GM12864 (cell line): ENCODE results near the gene AGK.

ENCODE experiments used
- DNase-seq: peaks from one replicate; pipeline ENCODE4 v3.0.0-alpha.2; 2011; ENCODE audit warnings: low read depth
- H3K4me3 ChIP-seq: 2 replicates; pipeline ENCODE4 v1.5.1; 2011; ENCODE audit warnings: mild to moderate bottlenecking, low read depth, low read length, control low read depth
- TF ChIP-seq, protein P1 (sequence below): IDR thresholded peaks from 2 replicates; pipeline ENCODE4 v1.5.1; 2011; ENCODE audit warnings: low read depth, mild to moderate bottlenecking, moderate library complexity, low read length, control low read depth, inconsistent platforms; ENCODE audit errors: missing control alignments

The AGK gene

DNA sequence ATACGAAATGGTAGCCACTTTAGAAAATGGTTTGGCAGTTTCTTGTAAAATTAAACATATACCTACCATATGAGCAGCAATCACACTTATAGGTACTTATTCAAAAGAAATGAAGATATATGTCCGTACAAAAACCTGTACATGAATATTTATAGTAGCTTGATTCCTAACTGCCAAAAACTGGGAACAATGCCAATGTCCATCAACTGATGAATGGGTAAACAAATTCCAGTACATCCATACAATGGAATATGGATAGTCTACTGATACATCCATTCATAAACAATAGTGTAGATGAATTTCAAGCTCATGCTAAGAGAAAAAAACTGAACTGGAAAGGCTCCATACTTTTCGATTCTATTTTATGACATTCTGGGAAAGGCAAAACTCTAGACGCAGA lies 68.5 kb downstream of the AGK start:
- TF ChIP-seq, protein P1, sequence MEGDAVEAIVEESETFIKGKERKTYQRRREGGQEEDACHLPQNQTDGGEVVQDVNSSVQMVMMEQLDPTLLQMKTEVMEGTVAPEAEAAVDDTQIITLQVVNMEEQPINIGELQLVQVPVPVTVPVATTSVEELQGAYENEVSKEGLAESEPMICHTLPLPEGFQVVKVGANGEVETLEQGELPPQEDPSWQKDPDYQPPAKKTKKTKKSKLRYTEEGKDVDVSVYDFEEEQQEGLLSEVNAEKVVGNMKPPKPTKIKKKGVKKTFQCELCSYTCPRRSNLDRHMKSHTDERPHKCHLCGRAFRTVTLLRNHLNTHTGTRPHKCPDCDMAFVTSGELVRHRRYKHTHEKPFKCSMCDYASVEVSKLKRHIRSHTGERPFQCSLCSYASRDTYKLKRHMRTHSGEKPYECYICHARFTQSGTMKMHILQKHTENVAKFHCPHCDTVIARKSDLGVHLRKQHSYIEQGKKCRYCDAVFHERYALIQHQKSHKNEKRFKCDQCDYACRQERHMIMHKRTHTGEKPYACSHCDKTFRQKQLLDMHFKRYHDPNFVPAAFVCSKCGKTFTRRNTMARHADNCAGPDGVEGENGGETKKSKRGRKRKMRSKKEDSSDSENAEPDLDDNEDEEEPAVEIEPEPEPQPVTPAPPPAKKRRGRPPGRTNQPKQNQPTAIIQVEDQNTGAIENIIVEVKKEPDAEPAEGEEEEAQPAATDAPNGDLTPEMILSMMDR: no peak
- no peak overlapping the region for H3K4me3 ChIP-seq
- no peak for DNase-seq

DNA sequence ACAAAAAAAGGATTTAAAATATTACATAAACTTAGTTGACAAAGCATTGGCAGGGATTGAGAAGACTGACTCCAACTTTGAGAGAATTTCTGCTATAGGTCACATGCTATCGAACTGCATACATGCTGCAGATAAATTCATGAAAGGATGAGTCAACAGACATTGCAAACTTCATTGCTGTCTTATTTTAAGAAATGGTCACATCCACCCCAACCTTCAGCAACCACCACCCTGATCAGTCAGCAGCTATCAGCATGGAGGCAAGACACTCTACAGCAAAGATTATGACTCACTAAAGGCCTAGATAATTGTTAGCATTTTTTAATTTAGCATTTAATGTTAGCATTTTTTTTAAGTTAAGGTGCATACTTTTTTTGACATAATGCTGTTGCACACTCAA lies 73.6 kb downstream of the AGK start:
- TF ChIP-seq, protein P1: no peak
- DNase-seq: no peak
- H3K4me3 ChIP-seq: no peak overlapping the region

DNA sequence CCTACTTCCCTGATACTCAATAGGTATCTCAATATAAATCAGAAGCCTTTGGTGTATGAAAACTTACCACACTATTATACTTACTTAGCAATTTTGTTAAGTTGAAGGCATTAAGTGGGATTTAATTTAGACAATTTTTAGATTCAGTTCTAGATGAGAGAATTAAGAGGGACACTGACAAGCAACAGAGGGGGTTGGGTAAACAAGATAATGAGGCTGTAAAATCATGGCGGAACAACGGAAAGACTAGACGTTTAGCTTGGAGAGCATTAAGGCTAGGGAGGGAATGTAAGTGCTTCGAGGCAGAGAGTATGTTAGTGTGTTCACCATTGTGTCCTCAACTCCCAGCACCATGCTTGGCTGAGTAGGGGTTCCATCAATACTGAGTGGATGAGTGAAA lies 79.4 kb downstream of the AGK start:
- DNase-seq: no peak
- TF ChIP-seq, protein P1: no peak
- H3K4me3 ChIP-seq: no peak overlapping the region

DNA sequence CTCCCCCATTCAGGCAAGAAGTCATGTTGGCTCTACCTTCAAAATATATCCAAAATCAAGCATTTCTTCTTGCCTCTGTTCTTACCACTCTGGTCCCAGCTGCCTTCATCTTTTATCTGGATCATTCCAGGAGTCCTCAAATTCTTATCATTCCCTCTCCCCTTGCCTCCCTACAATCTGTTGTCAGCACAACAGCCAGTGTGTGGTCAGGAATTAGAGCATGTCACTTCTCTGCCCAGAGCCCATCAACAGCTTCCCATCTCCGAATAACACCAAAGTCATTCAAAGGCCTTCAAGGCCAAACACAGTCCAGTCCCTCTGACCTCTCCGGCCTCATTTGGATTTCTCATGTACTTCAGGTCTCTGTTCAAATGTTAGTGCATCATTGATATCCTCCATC lies 80.3 kb downstream of the AGK start:
- H3K4me3 ChIP-seq: no peak overlapping the region
- no peak for DNase-seq
- TF ChIP-seq, protein P1: no peak

DNA sequence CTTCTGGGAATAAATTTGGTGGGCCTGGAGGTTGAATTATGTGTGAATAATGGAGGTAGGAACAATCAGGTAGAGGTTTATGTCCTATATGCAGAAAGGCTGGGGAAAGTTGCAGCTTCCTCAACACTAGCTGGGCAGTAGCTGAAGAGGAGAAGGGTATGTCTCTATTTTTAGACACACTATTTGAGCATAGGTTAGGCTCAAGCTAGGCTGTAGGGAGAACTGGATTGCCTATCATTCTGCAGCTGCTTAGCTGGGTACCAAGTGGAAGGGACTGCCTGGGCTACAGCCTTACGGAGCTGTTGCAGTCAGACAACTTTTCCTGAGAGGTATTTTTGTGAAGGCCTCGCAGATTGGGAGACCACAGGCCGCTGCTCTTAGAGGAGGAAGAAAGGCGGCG lies 82.9 kb downstream of the AGK start:
- TF ChIP-seq, protein P1: no peak
- no peak overlapping the region for H3K4me3 ChIP-seq
- no peak for DNase-seq

DNA sequence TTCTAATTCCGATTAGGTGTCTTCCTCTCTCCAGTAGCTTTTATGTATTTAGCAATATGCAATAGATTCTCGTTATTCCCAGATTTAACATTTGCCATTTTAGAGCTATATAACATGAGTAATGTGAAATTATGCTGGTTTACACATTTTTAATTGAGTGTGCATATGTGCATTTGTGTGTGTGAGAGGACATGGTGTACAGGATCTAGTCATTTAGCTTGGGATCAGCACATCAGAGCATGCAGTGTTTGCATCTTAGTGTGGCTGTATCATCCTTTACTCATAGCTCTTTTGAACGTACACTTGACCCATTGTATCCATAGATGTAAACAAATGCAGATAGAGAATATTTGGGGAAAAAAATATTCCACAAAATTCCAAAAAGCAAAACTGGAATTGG lies 84.8 kb downstream of the AGK start:
- no peak overlapping the region for H3K4me3 ChIP-seq
- no peak for DNase-seq
- TF ChIP-seq, protein P1: no peak

DNA sequence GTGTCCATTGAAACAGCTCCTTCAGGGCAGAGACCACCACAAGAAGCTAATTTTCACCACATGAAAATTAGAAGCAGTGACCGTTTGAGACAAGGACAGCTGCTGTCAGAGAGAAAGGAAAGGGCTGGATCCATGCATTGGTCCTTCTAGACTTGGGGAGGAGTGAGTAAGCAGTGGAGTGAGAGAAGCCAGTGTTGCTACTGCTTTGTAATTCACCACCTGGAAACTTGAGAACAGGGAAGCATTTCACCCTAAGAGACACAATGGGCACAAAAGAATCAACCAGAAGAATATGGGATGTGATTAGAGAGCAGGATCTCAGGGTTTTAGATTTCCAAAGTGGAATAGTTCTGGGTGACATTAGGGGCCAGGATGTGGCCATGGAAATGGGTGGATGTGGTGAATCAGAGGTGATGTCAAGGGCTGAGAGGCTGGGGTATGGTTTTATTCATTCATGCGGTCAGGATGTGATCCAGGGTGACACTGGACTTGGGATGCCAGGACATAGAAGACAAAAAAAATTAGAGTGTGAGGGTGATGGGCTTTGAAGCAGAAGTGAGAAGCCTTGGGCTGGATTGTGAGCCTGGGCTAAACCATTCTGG lies 89.1 kb downstream of the AGK start:
- no peak overlapping the region for H3K4me3 ChIP-seq
- TF ChIP-seq, protein P1: no peak
- DNase-seq: no peak
